GM18868 (cell line): ENCODE results near the gene NRP2.

Source experiments
- ATAC-seq: cut with Tn5 transposase; IDR thresholded peaks from one replicate; pipeline ENCODE4 v1.9.1; 2021; ENCODE audit warnings: mild to moderate bottlenecking, moderate library complexity; ENCODE audit not compliant: unreplicated experiment

NRP2 gene

GRCh38 chr2:205845446-205845845 is 163.1 kb downstream of the NRP2 start:
- ATAC-seq: no peak
